HepG2 (cell line): ENCODE measurements around the gene DAB1.

Source experiments
- HNF4G ChIP-seq, 2 experiments: sonication (generic) in 1 of 2; formaldehyde crosslinking in 1 of 2; IDR thresholded peaks; 2 replicates each; pipeline versions ENCODE4 v1.4.0 to v1.6.1; 2011 to 2020; ENCODE audit warnings: borderline replicate concordance in 2 of 2, low read depth in 2 of 2, mild to moderate bottlenecking in 2 of 2, low read length in 1 of 2, missing genetic modification reagents in 1 of 2, moderate library complexity in 1 of 2
- ZIK1 ChIP-seq: sonication (generic); formaldehyde crosslinking; IDR thresholded peaks from 2 replicates; pipeline ENCODE4 v1.5.0; 2020; ENCODE audit warnings: mild to moderate bottlenecking, low read depth, missing genetic modification reagents, borderline replicate concordance

GRCh38 chr1:57218487-57219079 lies 205.3 kb downstream of the DAB1 start:
- TF ChIP-seq ZIK1 (no peak), HNF4G (IDR thresholded peaks at IDR 0.05; ENCODE audit: borderline replicate concordance, low read depth, low read length) (no peak), HNF4G (CRISPR knock-in tag; IDR thresholded peaks at IDR 0.05; ENCODE audit: borderline replicate concordance, low read depth) (no peak)
